HG03097 (cell line): ENCODE data around the gene TNFRSF14.
"Not testable (repeated sequence)": the region's sequence is repeated elsewhere in the genome, so short reads cannot be mapped to it uniquely, and the experiment has no call there.

Experiments used
- ATAC-seq: cut with Tn5 transposase; IDR thresholded peaks from one replicate; pipeline ENCODE4 v1.9.1; 2021; ENCODE audit not compliant: unreplicated experiment, low FRiP score

TNFRSF14 gene

DNA sequence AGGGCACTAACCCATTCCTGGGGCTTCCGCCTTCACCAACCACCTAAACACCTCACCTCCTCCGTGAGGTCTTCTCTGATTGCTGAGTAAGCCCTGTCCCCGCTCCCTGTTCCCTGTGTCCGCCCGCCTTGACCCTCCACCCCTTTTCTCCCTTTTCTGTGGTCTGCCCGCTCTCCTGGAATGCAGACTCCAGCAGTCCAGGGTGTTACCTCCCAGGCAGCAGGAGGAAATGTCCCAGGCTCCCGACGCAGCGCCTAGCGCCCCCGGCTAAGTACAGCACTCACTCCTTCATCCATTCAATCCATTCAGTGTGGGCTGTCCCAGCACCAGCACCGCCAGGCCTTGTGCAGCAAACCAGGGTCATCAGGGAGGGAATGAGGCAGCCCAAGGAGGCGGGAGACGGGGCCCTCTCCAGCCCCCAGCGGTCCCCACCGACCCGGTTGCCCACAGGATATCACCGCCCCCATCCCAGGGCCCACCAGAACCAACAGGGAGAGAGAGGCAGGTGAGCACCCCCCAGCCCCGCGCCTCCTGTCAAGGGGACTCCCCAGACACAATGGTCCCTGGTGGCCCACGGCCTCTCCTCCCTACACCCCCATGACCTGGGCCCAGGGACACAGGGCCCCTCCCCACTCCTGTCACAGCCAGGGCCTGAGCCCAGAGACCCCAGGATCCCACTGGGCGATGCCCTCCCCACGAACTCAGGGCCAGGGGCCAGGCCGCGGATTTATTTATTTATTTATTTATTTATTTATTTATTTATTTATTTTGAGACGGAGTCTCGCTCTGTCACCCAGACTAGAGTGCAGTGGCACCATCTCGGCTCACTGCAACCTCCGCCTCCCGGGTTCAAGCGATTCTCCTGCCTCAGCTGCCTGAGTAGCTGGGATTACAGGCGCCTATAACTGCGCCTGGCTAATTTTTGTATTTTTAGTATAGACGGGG lies 10.2 kb downstream of the TNFRSF14 start:
- no peak for ATAC-seq

DNA sequence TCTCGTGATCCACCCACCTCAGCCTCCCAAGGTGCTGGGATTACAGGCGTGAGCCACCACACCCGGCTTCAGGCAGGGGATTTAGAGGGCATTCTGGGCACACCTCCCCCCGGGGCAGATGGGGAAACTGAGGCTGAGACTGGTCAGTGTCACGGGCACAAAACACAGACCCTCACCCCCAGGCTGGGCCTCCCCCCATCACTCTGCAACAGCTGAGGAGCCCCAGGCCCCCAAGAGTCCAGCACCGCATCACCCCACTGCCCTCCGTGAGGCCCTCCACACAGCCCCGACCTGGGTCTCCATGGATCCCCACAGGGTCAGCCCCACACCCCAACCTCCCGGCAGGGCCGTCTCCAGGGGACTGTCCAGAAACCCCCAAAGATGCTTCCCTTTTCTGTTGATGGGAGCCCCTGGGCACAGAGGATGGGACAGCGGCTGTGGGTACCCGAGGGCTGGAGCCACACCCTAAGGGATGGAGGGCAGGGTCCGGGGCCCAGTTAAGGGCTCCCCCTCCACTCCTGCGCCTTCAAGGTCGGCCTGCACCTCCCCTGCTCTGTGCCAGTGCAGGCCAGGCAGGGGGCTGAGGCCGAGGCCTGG lies 11.0 kb downstream of the TNFRSF14 start:
- ATAC-seq, result no peak

DNA sequence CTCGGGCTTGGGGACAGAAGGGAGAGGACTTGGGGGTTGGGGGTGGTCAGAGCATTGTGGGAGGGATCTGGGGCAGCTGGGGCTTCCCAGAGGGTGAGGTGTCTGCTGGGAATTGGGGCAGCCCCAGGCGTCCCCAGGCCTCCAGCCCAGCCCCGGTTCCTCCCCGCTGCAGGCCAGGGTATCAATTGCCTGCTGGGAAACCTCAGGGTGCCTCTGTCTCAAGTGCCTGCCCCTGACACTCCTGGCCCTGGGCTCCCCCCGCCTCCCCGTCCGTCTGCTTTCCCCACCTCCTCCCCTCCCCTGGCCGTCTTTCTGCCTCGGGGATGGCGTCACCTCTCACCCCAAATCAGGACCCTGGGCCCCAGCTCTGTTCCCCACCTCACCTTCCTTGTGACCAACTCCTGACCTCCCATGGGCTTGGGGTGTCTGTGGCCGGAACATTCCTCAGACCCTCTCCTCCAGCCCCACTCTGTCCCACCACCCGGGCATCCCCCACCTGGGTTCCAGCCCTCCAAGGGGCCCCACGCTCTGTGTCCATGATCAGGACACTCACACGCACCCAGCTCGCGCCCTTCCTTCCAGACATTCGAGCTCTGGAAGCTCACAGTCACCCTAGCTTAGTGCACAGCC lies 12.1 kb downstream of the TNFRSF14 start:
- not testable (repeated sequence) for ATAC-seq

DNA sequence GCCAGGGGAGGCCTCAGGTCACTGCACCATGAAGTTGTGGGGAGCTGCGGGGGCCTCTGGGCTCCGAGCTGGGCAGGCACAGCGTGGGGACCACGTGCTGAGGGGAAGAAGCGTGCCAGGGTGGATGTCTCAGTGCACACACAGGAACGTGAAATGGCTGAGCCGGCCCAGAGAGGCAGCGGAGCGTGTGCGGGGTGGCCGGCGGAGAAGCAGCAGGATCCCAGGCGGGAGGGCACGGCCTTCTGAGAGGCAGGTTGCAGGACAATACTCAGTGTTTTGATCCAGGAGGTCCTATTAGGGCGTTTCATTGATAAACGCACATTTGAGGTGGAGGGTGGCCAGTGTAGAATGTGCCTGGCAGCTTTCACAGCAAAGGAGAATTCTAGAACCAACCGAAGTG lies 12.9 kb downstream of the TNFRSF14 start:
- no peak for ATAC-seq

DNA sequence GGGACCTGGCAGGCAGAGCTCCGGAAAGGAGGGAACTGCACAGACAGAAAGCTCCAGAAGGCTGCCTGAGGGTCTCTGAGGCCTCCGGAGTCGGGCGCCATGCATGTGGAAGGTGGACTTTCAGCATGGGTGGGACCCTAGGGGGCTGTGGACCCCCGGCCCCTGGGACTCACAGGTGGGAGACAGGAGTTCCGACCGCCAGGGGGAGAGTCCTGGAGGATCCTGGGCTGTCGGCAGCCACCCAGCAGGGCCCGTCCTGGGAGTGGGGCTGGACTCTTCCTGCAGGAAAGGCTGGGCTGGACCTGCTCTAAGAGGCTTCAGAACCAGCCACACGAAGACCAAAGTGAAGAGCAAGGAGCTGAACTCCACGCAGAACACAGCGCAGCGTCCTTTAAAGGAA lies 13.5 kb downstream of the TNFRSF14 start:
- ATAC-seq, result not testable (repeated sequence)

DNA sequence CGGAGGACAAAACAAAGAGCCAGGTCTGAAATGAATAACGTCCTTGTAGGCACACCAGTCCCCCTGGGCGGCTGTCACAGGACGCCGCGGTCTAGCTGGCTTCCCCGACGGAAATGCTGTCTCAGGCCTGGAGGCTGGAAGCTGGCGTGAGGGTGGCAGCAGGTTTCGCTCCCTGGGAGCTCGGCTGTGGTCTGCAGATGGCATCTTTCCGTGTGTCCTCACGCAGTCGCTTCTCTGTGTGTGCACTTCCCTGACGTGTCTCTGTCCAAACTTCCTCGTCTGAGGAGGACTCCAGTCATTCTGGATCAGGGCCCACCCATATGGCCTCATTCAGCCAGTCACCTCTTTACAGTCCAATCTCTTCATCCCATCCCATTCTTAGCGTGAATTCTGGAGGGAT lies 14.2 kb downstream of the TNFRSF14 start:
- ATAC-seq, result no peak

DNA sequence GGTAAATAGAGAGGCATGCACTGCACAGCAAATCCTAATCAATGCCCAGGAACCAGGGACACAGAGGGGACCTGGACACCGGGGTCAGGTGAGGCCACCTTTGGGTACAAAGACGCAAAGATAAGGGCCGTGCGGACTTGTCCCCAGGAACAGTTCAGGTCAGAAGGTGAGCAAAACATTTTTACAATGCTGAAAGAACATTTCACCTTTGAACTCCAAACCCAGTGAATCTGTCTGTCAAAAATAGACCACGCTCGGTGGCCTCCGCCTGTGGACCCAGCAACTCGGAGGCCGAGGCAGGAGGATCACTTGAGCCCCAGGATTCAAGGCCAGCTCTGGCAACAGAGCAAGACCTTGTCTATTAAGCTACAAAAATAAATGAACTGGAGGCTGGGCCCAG lies 15.2 kb downstream of the TNFRSF14 start:
- ATAC-seq, result no peak

DNA sequence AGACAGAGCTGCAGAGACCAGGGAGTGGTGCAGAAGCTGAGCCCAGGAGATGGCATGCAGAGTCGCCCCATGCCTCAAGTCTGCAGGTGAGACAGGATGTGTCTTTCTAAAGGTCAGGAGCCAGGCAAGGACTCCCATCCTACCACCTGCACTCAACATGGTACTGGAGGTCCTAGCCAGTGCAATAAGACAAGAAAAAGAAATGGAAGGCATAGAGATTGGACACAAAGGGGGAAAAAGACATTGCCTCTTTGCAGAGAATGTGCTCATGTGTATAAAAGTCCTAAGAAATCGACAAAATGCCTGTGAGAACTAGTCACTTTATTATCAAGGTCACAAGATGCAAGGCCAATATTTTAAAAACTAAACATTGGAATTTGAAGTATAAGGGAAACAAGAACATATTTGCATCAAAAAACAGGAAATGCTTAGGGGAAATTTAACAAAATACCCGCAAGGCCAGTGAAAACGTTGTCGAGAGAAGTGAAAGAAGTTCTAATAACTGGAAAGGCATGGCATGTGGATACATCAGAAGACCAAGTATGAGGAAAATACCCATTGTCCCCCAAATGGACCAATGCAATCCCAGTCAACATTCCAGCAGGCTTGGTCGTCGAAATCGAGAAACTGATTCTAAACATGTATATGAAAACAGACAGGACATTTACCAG lies 17.2 kb downstream of the TNFRSF14 start:
- no peak for ATAC-seq

DNA sequence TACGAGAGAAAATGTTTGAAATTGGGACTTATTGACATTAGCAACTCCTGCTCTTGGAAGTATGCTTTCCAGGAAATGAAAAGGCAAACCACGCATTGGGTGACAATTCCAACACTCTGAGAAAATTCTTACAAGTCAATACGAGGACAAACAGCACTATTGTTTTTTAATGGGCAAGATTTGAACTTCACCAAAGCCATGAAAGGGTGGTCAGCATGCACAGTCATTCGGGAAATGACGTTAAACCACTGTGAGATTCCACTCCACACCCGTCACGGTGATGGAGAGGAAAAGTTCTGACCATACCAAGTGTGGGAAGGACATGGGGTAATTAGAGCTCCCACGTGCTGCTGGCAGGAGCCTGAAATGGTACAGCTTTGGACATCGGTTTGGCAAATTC lies 18.2 kb downstream of the TNFRSF14 start:
- no peak for ATAC-seq

DNA sequence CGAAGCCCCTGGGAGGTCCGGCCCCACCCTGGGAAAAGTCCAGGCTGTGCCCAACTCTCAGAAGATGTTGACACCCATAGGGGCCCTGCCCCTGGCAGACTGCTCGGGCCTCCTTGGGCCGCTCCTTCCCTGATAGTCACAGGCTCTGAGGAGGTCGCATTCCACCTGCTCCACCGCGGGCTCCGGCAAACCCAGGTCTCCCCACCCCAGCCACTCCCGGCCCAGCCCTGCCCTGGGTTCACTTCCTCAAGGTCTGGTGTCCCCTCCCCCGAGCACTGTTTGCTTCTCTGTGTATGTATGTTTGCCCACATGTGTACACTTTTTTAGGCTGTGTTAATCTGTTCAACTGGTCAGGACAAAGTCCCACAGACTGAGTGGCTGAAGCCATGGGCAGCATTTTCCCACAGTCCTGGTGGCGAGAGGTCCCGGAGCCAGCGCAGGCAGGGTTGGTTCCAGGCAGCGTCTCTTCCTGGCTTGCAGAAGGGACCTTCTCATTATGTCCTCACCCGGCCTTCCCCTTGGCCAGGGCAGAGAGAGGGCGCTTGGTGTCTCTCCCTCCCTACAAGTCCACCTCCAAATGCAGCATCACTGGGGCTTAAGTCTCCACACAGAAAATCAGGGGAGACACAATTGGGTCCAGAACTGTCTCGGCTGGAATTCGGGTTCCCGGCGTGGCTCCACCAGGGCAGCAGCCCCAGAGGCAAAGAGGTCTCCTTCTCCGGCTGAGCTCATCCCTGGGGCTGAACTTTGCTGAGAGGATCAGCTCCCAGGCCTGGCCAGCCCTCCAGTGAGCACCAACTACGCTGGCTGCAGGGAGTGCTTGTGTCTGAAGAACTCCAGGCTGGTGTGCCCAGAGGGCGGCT lies 19.9 kb downstream of the TNFRSF14 start:
- ATAC-seq, result no peak

DNA sequence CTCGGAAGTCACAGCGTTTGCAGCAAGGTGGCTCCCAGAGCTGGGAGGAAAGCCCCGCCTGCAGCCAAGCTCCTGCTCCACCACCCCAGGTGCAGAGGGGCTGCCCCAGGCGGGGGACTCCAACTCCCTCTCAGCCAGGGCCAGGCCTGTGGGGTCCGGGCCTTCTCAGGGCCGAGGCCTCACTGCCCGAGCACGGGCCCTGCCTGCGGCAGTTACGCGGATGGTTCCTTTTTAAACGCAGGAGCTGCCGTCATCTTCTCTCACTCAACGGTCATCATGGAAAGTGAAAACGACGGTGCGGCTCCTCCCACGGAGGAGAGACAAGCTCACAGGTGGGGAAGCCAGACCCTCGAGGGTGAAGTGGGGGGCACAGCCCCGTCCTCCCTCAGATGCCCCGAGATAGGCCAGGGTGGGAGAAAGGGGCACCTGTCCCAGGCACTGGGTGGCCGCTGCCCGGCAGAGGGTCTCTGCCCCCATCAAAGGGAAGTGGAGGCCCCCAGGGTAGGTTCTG lies 21.4 kb downstream of the TNFRSF14 start:
- ATAC-seq, result peak; percentile 33

DNA sequence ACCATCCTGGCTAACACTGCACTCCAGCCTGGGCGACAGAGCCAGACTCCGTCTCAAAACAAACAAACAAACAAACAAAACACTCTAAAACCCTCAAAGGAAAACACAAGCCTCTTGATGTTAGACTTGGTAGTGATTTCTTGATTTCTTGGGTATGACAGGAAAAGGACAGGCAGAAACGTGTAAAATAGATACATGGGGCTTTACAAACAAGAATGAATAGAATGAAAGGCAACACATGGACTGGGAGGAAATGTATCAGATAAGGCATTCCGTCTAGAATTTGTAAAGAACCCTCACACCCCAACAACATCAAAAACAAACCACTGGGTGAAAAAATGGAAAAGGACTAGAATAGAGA lies 22.6 kb downstream of the TNFRSF14 start:
- ATAC-seq, result no peak

DNA sequence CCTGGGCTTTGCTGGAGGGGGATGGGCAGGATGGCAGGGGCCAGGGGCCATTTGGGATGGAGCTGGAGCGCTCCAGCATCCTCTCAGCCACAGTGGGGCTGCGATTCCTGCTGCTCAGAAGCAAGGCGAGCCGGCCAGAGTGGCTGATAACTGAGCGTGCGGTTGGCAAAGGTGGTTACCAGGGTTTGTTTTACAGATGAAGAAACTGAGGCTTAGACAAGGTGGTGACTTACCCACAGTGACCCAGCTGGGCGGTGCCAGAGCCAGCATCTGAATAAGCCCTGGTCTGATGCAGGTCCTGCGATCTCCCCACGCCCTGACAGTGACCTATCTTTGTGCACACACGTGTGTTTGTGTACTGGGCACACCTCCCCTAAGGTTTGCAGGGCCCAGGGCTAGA lies 24.5 kb downstream of the TNFRSF14 start:
- no peak for ATAC-seq

DNA sequence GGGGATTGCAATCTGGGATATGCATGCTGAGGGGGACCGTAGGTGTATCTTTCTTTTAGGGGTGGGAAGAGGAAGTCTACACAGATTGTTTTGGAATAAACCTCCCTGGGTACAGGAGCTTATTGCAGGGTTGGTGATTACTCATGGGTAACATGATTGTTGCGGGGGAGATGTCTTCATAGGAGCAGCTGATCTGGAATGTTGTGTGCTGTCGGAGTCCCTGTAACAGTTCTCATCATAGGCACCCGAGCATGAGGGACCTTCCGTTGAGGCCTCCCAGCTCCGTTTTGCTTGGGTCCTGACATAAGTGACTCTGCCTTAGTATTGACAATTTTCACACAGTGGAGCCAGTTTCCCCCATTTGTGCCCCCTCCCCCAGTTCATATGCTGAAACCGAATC lies 26.2 kb downstream of the TNFRSF14 start:
- ATAC-seq, result no peak

DNA sequence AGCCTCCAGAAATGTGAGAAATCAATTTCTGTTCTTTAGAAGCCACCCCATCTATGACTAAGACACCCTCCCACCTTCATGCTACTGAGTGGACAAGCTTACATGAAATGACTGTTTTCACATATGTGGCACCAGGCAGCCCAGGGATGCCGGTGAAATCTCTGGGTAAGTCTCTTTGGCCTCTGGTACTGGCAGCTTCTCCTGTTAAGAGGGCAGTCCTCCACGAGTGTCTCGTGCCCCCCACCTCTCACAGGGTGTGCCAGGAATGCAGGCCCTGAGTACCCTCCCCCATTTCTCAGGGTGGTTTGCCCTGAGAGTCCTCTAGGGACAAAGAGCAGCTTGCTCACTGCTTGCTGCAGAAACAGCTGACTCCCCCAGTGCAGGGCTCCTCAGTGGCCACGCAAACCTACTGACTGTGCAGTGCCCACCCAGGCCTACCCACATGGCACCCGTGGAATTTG lies 27.2 kb downstream of the TNFRSF14 start:
- no peak for ATAC-seq

DNA sequence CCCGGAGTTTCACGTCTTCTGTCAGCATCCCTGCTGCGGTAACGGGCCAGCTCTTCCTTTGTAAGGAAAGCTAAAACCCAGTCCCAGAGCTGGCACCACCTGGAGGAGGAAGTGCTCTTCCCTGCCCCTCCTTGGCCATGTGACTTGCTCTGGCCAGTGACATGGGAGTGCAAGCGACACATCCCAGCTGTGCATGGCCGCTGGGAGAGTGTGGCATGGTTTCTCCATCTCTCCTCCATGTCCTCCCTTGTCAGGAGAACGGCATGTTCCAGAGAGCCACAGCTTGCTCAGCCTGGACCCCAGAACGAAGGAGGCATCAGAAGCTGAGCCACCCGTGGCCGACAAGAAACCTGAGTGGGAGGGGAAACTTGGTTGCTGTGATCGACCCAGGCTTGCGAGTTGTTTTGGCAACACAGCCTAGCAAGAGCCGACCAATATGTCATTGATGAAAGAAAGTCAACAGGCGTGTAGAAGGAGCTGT lies 27.7 kb downstream of the TNFRSF14 start:
- ATAC-seq, result no peak

DNA sequence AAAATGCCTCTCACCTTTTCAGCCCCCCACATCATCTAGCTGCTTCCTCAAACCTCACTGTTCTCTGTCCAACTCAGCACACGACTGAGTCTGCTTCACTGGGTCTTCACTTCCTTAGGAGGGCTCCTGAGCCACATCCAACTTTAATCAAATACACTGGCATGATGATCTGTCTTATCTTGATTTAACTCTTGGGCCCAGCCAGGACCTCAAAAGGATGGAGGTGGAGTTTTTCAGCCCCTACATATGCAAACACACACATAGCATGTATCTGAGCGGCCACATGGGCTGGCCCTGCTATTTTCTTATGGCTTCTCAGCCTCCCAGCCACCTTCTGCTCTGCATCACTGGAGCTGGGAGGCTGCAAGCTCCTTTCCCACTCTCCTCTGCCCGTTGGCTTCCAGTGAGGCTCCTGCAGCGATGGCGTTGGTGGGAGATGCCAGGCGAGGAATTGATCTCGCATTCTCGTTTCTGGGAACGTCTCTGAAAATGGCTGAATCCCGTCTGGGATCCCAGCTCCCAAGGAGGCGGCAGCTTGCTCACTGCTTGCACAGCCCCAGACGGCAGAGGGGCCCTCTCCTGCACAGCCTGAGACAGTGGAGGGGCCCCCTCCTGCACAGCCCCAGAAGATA lies 28.6 kb downstream of the TNFRSF14 start:
- no peak for ATAC-seq

DNA sequence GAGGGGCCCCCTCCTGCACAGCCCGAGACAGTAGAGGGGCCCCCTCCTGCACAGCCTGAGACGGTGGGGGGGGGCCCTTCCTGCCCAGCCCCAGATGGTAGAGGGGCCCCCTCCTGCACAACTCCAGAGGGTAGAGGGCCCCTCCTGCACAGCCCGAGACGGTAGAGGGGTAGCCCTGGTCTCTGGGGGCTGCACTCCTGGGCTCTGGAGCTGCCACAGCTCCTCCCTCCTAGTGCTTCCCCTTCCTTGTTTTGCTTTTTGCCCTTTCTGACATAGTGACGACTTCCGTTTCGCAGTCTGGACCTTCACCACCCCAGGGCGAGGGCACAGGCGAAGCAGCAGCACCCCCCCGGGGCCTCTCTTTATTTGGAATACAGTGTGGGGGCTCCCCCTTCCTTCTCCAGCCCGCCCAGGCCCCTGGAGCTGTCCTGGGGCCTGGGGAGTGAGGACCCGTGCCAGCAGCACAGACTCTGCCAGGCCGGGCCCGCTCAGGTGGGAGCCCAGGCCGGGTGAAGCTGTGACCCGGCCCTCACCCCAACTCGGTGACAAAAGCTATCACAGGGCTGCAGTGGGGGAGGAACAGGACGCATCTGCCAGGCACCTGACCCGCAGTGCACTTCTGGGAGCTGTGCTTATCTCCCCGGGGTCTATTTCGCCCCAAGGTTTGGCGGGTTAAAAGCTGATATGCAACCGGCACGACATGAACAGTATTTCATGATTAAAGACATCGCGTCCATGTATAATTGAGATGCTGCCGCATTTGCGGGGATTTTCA lies 29.3 kb downstream of the TNFRSF14 start:
- no peak for ATAC-seq
